Subcutaneous abdominal adipose tissue (tissue), 5 donors: Measurements from ENCODE around the gene MARCHF4.

Source experiments
- H3K27ac ChIP-seq: one replicate; pipeline ENCODE4 v1.7.0; 2013; ENCODE audit warnings: low read depth, mild to moderate bottlenecking, inconsistent platforms, low read length, moderate library complexity
- H3K27me3 ChIP-seq, 5 donors: one replicate each; pipeline ENCODE4 v1.7.0; 2013; ENCODE audit warnings: low read length in 5 of 5, inconsistent platforms in 1 of 5; ENCODE audit not compliant: control insufficient read depth in 5 of 5, insufficient read depth in 4 of 5
- H3K36me3 ChIP-seq, 5 donors: one replicate each; pipeline ENCODE4 v1.7.0; 2013; ENCODE audit warnings: low read length in 5 of 5; ENCODE audit not compliant: control insufficient read depth in 5 of 5, insufficient read depth in 5 of 5
- H3K4me1 ChIP-seq, 5 donors: one replicate each; pipeline ENCODE4 v1.7.0; 2013; ENCODE audit warnings: low read length in 5 of 5, mild to moderate bottlenecking in 3 of 5, moderate library complexity in 1 of 5; ENCODE audit not compliant: control insufficient read depth in 5 of 5, insufficient read depth in 5 of 5
- H3K4me3 ChIP-seq, 5 donors: one replicate each; pipeline ENCODE4 v1.7.0; 2013; ENCODE audit warnings: low read length in 5 of 5, low read depth in 1 of 5
- H3K9ac ChIP-seq, 5 donors: one replicate each; pipeline ENCODE4 v1.7.0; 2013; ENCODE audit warnings: low read length in 5 of 5, mild to moderate bottlenecking in 4 of 5, moderate library complexity in 3 of 5
- H3K9me3 ChIP-seq, 5 donors: one replicate each; pipeline ENCODE4 v1.7.0; 2013; ENCODE audit warnings: low read length in 5 of 5; ENCODE audit not compliant: control insufficient read depth in 5 of 5
- donor health status: healthy.
- donor health status: healthy.
- donor health status: healthy.
- donor health status: healthy.
- donor health status: healthy.

The MARCHF4 gene

DNA sequence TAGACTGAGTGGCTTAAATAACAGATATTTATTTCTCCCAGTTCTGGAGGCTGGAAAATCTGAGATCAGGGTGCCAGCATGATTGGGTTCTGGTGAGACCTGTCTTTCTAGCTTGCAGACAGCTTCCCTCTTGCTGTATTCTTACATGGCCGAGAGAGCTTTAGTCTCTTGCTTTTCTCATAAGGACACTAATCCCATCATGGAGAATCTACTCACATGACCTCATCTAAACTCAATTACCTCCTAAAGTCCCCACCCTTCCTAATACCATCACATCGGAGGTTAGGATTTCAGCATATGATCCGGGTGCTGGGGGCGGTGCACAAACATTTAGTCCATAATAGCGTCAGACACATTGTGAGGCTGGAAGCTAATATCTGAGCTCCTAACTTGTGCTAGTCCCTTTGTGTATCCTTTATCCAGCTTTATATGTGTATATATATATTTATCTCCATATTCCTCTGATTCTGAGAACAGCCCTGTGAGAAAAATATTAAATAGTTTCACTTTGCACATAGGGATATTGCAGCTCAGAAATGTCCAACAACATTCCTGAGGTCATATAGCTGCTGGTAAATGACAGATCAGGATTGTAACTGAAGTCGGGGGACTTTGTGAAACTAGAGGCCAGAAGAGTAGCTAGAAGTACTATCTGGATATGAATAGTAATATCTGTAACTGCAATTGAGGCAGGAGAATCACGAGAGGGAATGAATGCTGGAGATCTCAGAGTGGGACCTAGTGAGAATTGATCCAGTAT is 28.9 kb downstream of the MARCHF4 start:
- H3K27ac ChIP-seq, result no peak overlapping the region
- no peak overlapping the region for H3K9ac ChIP-seq
- H3K27me3 ChIP-seq, result peaks cover 0 to 10% (median 0%) of the 10 kb centered on the region in 5 donors
- no peaks in the 10 kb centered on the region for H3K36me3 ChIP-seq
- H3K9me3 ChIP-seq, result no peaks in the 10 kb centered on the region
- no peak overlapping the region for H3K4me3 ChIP-seq
- H3K4me1 ChIP-seq, result peaks cover 0 to 15% (median 9%) of the 10 kb centered on the region in 5 donors

DNA sequence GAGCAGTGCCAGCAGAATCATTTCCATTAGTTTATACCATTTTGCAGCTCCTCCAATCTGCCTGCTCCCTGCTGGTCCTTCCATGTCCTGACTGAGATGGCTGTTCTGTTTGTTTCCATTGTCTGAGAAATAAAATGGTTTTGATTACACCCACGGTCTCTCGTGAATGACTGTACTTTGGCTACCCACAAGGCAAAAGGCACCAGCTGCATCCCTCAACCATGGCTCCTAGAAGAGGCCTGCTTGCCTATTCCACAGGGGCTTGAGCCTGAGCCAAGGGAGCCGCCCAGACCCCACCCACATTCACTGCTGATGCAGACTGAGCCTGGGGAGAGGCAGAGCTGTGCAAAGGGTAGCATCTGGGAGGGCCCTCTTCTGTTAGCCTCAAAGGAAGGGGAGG is 31.2 kb downstream of the MARCHF4 start:
- H3K27me3 ChIP-seq, result peaks cover 0 to 10% (median 0%) of the 10 kb centered on the region in 5 donors
- no peaks in the 10 kb centered on the region for H3K36me3 ChIP-seq
- no peak overlapping the region for H3K4me3 ChIP-seq
- H3K4me1 ChIP-seq, result peaks cover 0 to 15% (median 9%) of the 10 kb centered on the region in 5 donors
- no peak overlapping the region for H3K27ac ChIP-seq
- no peak overlapping the region for H3K9ac ChIP-seq
- H3K9me3 ChIP-seq, result no peaks in the 10 kb centered on the region

DNA sequence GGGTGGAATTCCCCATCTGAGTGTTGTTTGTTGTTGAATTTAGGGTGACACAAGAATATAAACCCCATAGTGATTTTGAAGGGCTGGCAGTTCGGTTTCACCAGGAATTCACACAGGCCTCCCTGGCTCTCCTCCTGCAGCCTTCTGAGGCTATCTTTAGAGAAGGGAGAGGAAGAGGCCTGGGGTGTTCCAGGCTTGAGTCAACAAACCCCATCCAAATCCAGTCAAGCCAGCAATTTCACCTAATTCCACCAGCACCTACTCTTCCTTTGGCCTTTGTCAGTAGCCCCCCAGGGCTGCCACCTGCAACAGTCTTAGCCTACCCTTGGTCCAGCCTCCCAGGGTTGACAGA is 32.0 kb downstream of the MARCHF4 start:
- H3K9ac ChIP-seq, result no peak overlapping the region
- H3K4me1 ChIP-seq, result peaks cover 0 to 15% (median 9%) of the 10 kb centered on the region in 5 donors
- H3K27me3 ChIP-seq, result peaks cover 0 to 10% (median 0%) of the 10 kb centered on the region in 5 donors
- no peaks in the 10 kb centered on the region for H3K36me3 ChIP-seq
- no peak overlapping the region for H3K27ac ChIP-seq
- H3K4me3 ChIP-seq, result no peak overlapping the region
- H3K9me3 ChIP-seq, result no peaks in the 10 kb centered on the region

DNA sequence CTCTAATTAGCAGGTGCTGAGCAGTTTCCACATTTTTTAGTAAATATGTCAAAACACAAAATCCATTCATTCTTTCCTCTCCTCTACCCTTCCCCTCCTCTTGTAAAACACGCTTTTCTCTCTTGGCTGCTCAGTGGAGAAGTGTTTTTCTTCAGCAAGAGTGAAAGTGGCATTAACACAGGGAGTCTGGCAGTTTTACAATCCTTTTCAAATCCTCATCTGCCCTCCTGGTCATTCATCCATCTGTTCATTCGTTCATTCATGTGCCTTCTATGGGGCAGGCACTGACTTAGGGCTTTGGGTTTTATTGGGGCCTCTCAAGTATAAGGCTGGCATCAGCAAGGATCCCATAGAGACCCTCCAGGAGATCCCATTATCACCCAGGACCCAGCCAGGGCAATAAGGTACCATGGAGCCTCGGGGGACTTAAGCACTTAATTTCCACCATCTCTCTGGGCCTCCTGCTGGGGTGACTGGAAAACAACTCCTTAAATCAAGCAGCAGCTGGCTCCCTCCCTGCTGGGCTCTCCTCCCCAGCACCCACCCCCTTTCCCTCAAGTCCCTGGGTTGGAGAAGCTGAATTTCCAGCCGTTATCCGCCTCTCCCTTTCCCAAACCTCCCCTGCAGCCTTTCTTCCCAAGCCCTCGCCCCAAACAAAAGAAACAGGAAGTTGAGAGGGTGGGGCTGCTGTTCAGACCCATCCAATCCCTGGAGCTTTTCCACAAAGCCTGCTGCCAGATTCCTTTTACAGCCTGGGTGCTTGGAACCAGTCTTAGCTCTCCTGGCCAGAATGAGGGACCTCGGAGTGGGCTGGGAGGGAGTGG is 32.6 kb downstream of the MARCHF4 start:
- no peak overlapping the region for H3K27ac ChIP-seq
- peaks cover 0 to 15% (median 9%) of the 10 kb centered on the region in 5 donors for H3K4me1 ChIP-seq
- no peaks in the 10 kb centered on the region for H3K9me3 ChIP-seq
- H3K36me3 ChIP-seq, result no peaks in the 10 kb centered on the region
- H3K4me3 ChIP-seq, result no peak overlapping the region
- H3K9ac ChIP-seq, result no peak overlapping the region
- H3K27me3 ChIP-seq, result peaks cover 0 to 10% (median 0%) of the 10 kb centered on the region in 5 donors

DNA sequence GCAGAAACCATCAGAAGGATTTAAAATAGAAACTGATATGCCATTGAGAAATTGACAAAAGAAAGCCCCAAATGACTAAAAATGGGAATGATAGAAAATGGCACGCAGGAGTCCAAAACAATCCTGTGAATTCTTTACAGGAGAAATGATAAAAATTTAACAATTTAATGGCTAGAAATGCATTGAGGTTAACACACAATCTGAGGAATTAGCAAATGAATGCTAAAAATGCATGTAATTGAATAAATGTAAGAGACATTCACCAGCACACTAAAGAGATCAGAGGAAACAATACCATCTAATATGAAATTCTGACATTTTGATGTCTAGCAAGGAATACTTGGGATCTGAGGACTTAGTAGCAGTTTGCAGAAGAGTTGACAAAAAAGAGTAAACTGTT is 37.0 kb downstream of the MARCHF4 start:
- Histone ChIP-seq H3K36me3 (no peaks in the 10 kb centered on the region), H3K4me3 (no peak overlapping the region), H3K9ac (no peak overlapping the region), H3K9me3 (no peaks in the 10 kb centered on the region), H3K27me3 (no peaks in the 10 kb centered on the region), H3K27ac (no peak overlapping the region), H3K4me1 (peaks cover 0 to 8% (median 6%) of the 10 kb centered on the region in 5 donors)

DNA sequence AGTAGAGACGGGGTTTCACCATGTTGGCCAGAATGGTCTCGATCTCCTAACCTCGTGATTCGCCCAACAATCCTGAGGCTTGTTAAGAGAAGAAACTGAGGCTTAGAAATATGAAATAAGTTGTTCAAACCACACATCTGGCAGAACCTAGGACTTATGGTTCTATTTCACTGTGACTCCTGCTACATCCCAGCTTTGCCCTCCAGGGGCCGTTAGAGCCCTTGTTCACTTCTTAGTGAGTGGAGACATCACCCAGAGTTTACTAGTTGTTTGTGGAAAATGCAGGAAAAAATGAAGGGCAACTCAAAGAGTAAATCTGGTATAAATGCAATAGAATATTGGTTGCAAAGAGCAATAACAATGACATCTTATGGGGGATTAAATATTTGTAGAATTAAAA is 43.9 kb downstream of the MARCHF4 start:
- H3K4me1 ChIP-seq, result no peaks in the 10 kb centered on the region

DNA sequence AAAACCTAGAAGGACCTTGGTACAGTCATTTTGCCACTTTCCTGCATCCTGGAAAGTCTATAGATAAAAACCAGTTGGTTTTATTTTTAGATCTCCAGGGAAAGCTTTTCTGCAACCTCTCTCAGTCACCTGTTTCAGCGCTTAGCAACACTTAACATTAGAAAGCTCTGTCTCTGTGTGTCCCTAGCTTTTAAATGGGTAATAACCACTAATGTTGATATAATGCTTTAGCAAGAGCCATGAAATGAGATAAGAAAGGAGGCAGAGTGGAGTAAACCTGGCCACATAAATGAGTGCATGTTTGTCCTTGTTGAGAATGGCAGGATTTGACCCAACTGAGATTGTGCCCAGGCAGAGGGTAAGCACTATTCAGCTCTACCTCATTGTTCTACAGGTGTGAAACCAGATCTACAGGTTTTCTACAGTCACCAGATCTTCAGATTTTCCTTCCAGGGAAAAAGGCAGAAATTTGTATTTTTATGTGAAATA is 44.8 kb downstream of the MARCHF4 start:
- H3K36me3 ChIP-seq, result no peaks in the 10 kb centered on the region
- no peaks in the 10 kb centered on the region for H3K27me3 ChIP-seq
- no peak overlapping the region for H3K27ac ChIP-seq
- H3K4me3 ChIP-seq, result no peak overlapping the region
- no peak overlapping the region for H3K9ac ChIP-seq
- no peaks in the 10 kb centered on the region for H3K4me1 ChIP-seq
- H3K9me3 ChIP-seq, result no peaks in the 10 kb centered on the region

More for the DNA sequence above, 43.9 kb downstream of the MARCHF4 start:
- no peak overlapping the region for H3K4me3 ChIP-seq
- no peaks in the 10 kb centered on the region for H3K36me3 ChIP-seq
- no peak overlapping the region for H3K9ac ChIP-seq
- no peak overlapping the region for H3K27ac ChIP-seq
- H3K9me3 ChIP-seq, result no peaks in the 10 kb centered on the region
- H3K27me3 ChIP-seq, result no peaks in the 10 kb centered on the region
